Measurements from ENCODE around the gene TIAM1. TPM values are rescaled to one million over a fixed set of nuclear protein-coding genes. Genes with fewer than 3 reads are reported as not detected.

Gene TIAM1
- total RNA-seq, 1 donor from 2014 or later: 41.3 TPM

DNA sequence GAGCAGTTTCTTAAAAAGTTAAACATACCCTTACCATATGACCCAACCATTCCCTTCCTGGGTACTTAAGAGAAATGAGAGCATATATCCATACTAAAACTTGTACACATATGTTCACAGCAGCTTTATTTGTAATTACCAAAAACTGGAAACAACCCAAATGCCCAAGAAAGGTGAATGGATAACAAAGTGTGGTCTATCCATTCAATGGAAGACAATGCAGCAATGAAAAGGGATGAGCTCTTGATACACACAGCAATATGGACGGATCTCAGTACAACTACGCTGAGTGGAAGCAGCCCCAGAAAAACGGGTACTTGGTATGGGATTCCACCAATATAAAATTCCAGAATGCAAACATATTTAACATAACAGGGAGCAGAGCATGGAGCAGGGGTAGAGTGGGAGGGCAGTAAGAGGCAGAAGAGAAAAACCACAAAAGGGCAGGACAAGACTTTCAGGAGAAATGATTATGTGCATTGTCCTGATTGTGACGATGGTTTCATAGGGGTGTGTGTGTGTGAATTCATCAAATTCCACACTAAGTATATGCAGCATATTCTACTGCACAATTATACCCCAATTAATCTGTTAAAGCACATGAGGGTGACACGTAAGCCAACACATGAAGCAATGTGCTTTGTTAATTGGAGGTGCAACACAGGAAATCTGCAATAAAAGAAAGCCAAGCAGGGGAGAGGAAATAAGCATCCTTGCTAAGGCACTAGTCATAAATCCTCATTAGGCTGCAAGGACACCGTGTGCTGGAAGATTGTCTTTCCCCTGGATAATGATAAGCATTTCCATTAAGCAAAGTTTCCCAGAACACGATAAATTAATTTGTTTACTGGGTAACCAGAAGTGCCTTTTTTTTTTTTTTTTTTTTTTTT, 192.7 kb downstream of the TIAM1 start:
- DNase-seq (ENCODE audit: extremely low spot score in 2 of 2): no peak
- no peak overlapping the region for H3K4me3 ChIP-seq
- H3K4me1 ChIP-seq: no peaks in the 10 kb centered on the region
- intact Hi-C loops (cut with DNase I): no loop called here
- no peaks in the 10 kb centered on the region for H3K36me3 ChIP-seq
- no peak overlapping the region for H3K27ac ChIP-seq
- H3K27me3 ChIP-seq: no peaks in the 10 kb centered on the region
- H3K9me3 ChIP-seq: no peaks in the 10 kb centered on the region
- TF ChIP-seq POLR2AphosphoS5 (IDR thresholded peaks at IDR 0.05; ENCODE audit: insufficient read depth in 1 of 2, low read depth in 1 of 2) (peak in 1 of 2 donors; percentile 89), CTCF (IDR thresholded peaks at IDR 0.05) (no peak)

GRCh38 chr21:31145274-31145673, 198.8 kb downstream of the TIAM1 start:
- intact Hi-C loops (cut with DNase I): no loop called here
- TF ChIP-seq POLR2A (IDR thresholded peaks at IDR 0.05) (no peak), CTCF (IDR thresholded peaks at IDR 0.05) (no peak), POLR2AphosphoS5 (IDR thresholded peaks at IDR 0.05; ENCODE audit: insufficient read depth in 1 of 2, low read depth in 1 of 2) (no peak)
- no peaks in the 10 kb centered on the region for H3K4me1 ChIP-seq
- H3K27ac ChIP-seq: no peak overlapping the region
- H3K9me3 ChIP-seq: no peaks in the 10 kb centered on the region
- DNase-seq (ENCODE audit: extremely low spot score in 2 of 2): no peak
- H3K4me3 ChIP-seq: no peak overlapping the region
- H3K27me3 ChIP-seq: no peaks in the 10 kb centered on the region
- H3K36me3 ChIP-seq: no peaks in the 10 kb centered on the region

DNA sequence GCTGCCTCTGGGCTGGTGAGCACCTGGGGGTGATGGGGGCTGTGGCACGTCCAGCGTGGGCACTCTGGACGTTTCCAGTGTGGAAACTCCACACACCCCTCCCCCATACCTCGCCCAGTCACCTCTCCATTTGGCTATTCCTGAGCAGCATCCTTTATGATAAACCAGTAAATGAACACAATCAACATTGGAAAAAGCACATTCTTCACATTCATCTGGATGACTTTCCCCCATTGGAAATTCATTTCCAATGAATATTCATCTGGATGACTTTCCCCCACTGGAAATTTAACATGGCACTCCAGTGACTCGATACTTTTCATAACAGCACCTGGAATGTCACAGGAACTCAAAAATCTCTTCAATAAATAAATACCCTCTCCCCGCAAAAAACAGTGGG, 201.0 kb downstream of the TIAM1 start:
- intact Hi-C loops (cut with DNase I): no loop called here
- Histone ChIP-seq H3K36me3 (no peaks in the 10 kb centered on the region), H3K4me1 (no peaks in the 10 kb centered on the region), H3K27ac (no peak overlapping the region), H3K9me3 (no peaks in the 10 kb centered on the region), H3K27me3 (no peaks in the 10 kb centered on the region), H3K4me3 (no peak overlapping the region)
- no peak for DNase-seq (ENCODE audit: extremely low spot score in 2 of 2)
- TF ChIP-seq POLR2AphosphoS5 (IDR thresholded peaks at IDR 0.05; ENCODE audit: insufficient read depth in 1 of 2, low read depth in 1 of 2): no peak

DNA sequence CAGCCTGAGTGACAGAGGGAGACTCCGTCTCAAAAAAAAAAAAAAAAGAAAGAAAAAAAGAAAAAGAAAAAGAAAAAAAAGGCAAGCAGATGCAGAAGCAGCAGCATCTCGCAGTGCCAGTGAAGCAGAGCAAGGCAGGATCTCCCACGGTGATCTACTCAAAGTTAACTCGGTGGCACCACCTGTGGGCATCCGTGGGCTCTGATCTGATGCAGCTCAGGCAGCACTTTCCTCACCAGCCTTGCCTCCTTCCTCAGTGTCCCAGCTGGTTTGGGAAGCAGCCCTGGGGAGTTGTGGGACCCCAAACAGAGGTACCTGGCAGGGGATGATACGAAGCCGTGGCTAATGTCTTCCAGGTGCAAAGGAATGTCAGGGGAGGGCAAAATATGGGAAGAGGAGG, 201.5 kb downstream of the TIAM1 start:
- no peak for DNase-seq (ENCODE audit: extremely low spot score in 2 of 2)
- TF ChIP-seq POLR2AphosphoS5 (IDR thresholded peaks at IDR 0.05; ENCODE audit: insufficient read depth in 1 of 2, low read depth in 1 of 2) (no peak), POLR2A (IDR thresholded peaks at IDR 0.05) (no peak), CTCF (IDR thresholded peaks at IDR 0.05) (no peak)
- H3K27me3 ChIP-seq: no peaks in the 10 kb centered on the region
- H3K9me3 ChIP-seq: no peaks in the 10 kb centered on the region
- H3K36me3 ChIP-seq: no peaks in the 10 kb centered on the region
- H3K27ac ChIP-seq: no peak overlapping the region
- H3K4me1 ChIP-seq: no peaks in the 10 kb centered on the region
- intact Hi-C loops (cut with DNase I): no loop called here
- H3K4me3 ChIP-seq: no peak overlapping the region

- H3K36me3 ChIP-seq: no peaks in the 10 kb centered on the region
- no peak overlapping the region for H3K4me3 ChIP-seq
- no peaks in the 10 kb centered on the region for H3K9me3 ChIP-seq
- H3K27ac ChIP-seq: no peak overlapping the region
- TF ChIP-seq POLR2A (IDR thresholded peaks at IDR 0.05): no peak
- no peak for TF ChIP-seq CTCF (IDR thresholded peaks at IDR 0.05)
- no peak for TF ChIP-seq POLR2AphosphoS5 (IDR thresholded peaks at IDR 0.05; ENCODE audit: insufficient read depth in 1 of 2, low read depth in 1 of 2)
- no peak for DNase-seq (ENCODE audit: extremely low spot score in 2 of 2)
- no peaks in the 10 kb centered on the region for H3K4me1 ChIP-seq
- H3K27me3 ChIP-seq: no peaks in the 10 kb centered on the region
- intact Hi-C loops (cut with DNase I): no loop called here
These were observed 202.6 kb downstream of the TIAM1 start for GRCh38 chr21:31141389-31142000.

Data from vagina (tissue), 2 donors.